ENCODE data around the gene LRRC74A.

Gene LRRC74A

GRCh38 chr14:76826122-76826521, at the start of gene LRRC74A:
Gene LRRC74A (plus strand): TSS chr14:76826408. CDS start chr14:76826698, 290 bp downstream.
- no peak for DNase-seq (ENCODE audit: low spot score)

DNA sequence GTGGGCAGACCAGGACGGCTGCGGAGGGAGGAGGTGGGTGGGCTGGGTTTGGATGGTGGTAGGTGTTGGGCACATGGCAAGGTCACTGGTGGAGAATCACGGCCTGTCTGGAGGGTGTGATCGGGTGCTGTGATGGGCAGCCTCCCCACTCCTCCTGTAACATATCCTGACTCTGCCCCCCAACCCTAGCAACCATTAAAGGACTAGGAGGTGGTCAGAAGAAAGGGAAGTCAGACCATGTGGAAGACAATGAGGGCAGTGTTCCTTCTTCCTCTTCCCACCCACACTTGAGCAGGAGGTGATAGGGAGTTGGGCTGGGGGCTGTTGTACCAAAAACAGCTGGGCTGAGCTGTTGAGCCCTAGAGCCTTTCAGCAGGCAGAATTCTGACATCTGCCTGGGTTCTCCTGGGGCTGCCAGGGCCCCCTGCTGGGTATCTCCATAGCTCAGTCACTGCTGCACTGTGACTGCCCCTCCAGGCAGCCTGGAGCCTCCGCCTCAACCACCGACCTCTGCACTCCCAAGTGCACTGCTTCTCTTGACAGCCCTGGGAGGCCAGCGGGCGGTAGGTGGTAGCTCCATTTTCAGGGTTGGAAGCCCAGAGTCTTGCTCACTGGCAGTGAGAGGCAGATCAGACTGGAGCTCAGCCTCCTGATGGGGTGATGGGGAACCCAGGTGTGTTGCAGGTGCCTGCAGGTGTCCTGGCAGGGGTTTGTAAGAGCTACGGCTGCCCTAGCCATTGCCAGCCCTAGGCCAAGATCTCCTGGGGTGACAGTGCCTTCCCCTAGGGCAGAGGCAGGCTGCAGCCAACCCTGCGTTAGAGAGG, 49.6 kb upstream of the LRRC74A start:
- DNase-seq (ENCODE audit: low spot score), result no peak

DNA sequence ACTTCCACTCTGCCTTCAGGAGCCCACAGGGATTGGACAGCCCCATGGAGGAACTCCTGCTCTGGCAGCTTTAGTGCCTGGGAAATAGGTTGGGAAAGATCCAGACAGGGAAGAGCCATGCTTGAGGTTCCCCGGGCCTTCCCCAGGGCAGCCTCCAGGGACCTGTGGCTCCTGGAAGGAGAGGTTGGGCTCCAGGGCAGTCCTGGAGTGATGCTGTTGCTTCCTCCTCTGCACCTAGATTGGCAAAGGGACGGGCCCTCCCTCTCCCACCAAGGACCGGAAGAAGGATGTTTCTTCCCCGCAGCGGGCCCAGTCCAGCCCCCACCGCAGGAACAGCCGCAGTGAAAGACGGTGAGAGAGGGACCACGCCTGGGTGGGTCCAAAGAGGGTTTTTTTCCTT, 48.5 kb upstream of the LRRC74A start:
- DNase-seq (ENCODE audit: low spot score), result no peak

- DNase-seq (ENCODE audit: low spot score), result no peak
Measured at GRCh38 chr14:76778546-76779215, 47.5 kb upstream of the LRRC74A start.

DNA sequence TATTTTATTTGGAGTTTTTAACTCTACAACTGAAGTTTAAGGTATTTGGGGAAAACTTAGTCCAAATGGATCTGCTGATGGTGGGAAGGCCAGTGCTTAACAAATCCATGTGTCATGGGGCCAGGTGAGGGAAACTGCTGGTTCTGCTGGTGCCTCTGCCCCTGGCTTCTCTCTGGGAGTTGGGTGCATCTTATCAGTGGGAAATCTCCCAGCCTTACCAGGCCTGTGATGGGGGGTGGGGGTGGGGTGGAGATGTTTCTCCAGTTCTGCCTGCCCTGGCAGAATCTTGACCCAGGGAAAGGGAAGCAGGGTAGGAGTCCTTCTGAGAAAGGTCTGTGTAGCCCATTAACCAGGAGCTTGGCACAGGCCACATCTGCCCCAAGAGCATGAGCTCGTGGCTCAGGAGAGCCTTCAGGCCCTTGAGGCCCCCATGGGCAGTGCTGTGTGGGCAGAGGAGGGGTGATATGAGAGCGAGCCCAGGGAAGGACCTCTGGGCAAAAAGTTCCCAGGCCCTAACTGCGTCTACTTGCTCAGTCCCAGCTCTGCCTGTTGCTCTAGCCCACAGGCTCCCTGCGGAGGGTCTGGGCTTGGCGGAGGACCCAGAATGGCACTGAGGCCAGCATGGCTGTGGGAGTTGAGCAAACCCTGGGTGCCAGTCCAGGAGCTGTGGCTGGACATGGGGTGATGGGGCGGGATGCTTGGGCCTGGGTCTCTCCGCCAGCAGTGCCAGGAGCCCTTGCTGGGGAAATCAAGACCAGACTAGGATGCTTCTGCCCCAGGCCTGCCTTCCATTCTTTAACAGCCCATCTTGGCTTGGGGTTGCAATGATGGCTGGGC, 46.8 kb upstream of the LRRC74A start:
- no peak for DNase-seq (ENCODE audit: low spot score)

GRCh38 chr14:76780058-76780345, 46.2 kb upstream of the LRRC74A start:
- DNase-seq (ENCODE audit: low spot score), result no peak

DNA sequence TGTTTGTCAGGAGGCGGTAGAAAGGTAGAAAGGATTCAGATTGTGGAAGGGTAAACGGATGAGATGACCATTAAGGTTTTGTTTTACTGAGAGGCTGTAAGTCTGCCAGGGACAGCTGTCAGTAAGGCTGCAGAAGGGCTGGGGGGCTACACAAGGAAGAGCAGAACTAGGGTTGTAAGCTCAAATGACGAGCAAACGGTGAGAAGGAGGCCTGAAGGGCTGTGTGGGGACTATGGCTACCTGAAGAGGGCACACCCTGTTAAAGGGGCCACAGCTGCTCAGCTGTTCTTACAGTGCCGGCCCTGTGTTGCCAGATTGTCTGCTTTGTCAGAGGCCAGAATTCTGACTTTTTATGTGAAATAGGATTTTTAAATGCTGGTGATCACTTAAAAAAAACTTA, 45.8 kb upstream of the LRRC74A start:
- no peak for DNase-seq (ENCODE audit: low spot score)

GRCh38 chr14:76780875-76781647, 45.1 kb upstream of the LRRC74A start:
- no peak for DNase-seq (ENCODE audit: low spot score)

DNA sequence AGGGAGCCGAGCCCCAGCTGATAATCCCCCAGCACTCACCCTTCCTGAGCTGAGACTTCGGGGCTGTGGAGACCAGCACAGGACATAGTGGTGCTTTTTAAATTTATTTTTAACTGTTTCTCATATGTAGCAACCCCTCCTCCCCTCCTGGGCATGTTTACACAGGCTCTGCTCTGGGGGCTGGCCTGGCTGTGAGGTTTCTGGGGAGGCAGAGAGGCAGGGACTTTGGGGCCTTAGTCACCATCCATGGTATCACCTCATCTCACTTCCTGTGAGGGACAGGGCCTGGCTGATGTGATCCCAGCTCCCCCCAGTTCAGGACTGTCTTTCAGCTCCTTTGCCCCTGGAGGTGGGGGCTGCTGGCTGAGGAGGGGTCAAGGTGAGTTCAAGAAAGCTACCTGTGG, 44.6 kb upstream of the LRRC74A start:
- DNase-seq (ENCODE audit: low spot score), result no peak

DNA sequence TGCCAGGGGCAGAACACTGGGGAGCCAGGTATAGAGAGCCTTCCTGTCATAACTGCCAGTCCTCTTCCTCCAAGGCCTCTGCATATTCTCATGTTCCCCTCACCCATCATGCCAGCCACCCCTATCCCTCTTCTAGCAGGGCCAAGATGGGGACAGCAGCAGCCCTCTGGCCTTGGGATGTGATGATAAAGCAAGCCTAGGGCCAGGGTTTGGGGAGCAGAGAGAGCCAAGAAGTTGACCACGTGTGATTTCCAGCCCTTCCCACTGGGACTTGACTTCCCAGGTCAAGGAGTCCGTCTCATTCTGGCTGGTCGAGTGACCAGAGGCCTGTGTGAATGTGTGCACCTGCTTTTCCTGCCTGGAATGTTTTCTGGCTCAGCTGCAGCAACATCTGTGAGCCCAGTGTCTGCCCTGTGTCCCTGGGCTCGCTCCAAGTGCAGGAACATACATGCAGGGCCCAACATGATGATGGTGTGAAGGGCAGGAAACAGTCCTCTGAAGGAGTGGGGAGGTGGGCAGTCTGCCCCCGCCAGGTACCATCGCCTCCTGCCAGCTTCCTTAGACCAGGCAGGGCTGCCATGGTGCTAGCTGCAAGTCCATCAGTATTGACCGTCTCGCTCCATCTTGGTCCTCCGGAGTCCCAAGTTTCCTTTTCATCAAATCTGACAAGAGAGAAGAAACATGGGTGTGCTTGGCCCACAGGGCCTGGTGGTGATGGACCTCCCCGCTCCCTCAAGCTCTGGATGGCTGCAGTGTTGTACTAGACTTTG, 43.9 kb upstream of the LRRC74A start:
- DNase-seq (ENCODE audit: low spot score), result no peak

DNA sequence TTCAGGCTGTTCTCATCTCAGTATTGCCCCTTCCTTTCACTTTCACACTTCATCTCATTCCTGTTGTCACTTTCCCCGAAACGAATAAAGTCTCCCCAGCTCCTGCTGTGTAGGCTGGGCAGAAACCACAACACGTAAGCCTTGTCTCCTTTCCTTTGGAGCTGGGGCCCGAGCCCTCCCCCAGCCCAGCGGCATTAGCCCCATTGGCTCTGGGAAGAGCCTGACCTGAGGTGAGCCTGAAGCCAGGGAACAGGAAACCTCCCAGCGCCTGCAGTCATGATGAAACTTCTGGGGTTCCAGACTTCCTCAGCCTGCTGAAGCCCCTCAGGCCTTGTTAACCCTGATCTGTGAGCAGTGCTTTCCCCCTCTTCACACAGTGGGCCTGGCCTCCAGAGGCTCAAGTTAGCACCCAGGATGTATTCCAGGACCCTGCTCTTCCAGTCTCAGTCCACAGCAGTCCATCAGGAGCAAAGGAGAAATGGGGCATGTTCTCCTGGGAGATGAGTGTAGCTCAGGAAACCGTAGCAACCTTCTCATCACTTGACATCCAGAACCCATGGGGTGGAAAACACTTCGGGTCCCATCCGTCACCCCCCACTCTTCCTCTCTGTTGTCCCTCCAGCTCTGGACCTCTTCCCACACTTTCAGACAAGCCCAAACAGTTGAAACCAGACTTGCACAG, 43.2 kb upstream of the LRRC74A start:
- peak; percentile 38 for DNase-seq (ENCODE audit: low spot score)

DNA sequence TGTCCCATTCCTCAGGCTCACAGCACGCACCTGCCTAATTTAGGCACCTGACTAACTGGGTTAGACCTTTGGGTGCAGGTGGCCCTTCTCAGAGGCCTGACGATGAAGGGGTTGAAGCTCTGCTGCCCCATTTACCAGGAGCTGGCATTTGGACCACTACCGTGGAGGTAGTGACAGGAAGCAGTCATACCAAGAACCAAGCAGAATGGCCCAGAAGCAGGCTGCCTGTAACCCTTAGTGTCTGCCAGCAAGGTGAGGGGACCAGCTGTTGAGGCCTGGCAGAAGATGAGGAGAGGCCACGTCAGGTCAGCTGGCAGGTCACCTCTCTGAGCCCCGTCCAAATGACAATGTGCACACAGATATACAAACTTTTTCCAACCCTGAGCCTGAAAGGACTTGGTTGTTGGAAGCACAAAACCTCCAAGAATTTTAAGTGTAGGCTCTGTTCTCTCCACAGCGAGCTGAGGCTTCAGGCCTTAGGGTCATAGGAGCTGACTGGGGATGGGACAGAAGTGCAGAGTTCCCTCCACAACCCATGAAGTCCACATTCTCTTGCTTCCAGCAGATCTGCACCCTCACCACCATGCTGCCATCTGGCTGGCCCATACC, 41.8 kb upstream of the LRRC74A start:
- no peak for DNase-seq (ENCODE audit: low spot score)

GRCh38 chr14:76784881-76785280, 41.3 kb upstream of the LRRC74A start:
- peak; percentile 42 for DNase-seq (ENCODE audit: low spot score)

GRCh38 chr14:76786601-76787000, 39.6 kb upstream of the LRRC74A start:
- no peak for DNase-seq (ENCODE audit: low spot score)

DNA sequence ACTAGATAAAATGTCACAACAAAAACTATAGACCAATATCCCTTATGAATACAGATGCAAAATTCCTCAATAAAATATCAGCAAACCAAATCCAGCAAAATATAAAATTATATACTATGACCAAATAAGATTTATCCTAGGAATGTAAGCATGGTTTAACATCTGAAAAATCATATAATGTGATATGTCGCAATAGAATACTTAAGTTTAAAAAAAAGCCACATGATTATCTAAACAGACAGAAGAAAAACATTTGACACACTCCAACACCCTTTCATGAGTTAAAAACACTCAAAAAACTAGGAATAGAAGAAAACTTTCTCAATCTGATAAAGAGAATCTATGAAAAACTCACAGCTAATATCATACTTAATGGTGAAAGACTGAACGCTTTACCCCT, 33.8 kb upstream of the LRRC74A start:
- no peak for DNase-seq (ENCODE audit: low spot score)

GRCh38 chr14:76793324-76793723, 32.9 kb upstream of the LRRC74A start:
- DNase-seq (ENCODE audit: low spot score), result no peak

GRCh38 chr14:76793956-76794355, 32.3 kb upstream of the LRRC74A start:
- no peak for DNase-seq (ENCODE audit: low spot score)

GRCh38 chr14:76806446-76806845, 19.8 kb upstream of the LRRC74A start:
- no peak for DNase-seq (ENCODE audit: low spot score)

GRCh38 chr14:76808011-76808410, 18.2 kb upstream of the LRRC74A start:
- DNase-seq (ENCODE audit: low spot score), result no peak

DNA sequence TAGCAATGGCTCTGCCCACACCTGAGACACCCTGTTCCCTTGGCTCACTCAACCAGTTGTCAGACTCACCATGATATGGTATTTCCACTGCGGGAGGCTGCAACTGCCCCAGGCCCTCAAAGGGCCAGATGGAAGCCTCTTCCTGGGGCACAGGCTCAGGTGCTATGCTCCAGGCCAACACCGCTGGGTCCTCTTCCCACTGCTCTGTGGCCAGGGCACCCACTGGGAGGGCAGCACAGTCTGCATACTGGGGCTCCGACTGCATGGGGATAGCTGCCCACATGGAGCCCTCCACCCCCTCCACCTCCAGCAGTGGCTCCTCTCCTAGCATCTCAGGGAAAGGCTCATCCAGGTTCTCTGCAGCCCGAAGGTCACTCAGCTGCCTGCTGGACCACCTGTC, 17.2 kb upstream of the LRRC74A start:
- no peak for DNase-seq (ENCODE audit: low spot score)

Data from activated CD4-positive, alpha-beta T cell treated with anti-CD3 and anti-CD28 coated beads, Interleukin-2, Interleukin-4, amounts not matched to agents 100 ng/mL and 50 ng/mL, durations not matched to agents 16 hours and 8 hours (primary cell).